ENCODE results near the gene KAT8. TPM values are rescaled to one million over a fixed set of nuclear protein-coding genes. Genes with fewer than 3 reads are reported as not detected.

Gene KAT8
- total and polyA plus RNA-seq, 9 of the 15 experiments (the other 6 are each of a cell fraction or from before 2014, with no cell fraction given): 10.0 to 98.5 (median 76.4) TPM

- Histone ChIP-seq H3K27ac (ENCODE audit: extremely low read depth, low read depth, low read length) (peak overlapping the region; percentile 67), H3K9me1 (ENCODE audit: control insufficient read depth, insufficient read depth, low read length) (no peaks in the 10 kb centered on the region), H2AFZ (ENCODE audit: low read depth, low read length) (peak overlapping the region; percentile 92), H3K4me2 (ENCODE audit: insufficient read depth, low read length) (peak overlapping the region; percentile 72), H3K9me3 (replicated peaks; ENCODE audit: control insufficient read depth, insufficient read depth, low read depth, low read length) (no peaks in the 10 kb centered on the region), H3K79me2 (ENCODE audit: control insufficient read depth, insufficient read depth, low read length) (no peaks in the 10 kb centered on the region), H3K9ac (ENCODE audit: insufficient read depth in 1 of 2, low read depth in 2 of 2, low read length in 2 of 2) (peak overlapping the region; percentile 70 to 92), H4K20me1 (replicated peaks; ENCODE audit: control insufficient read depth, insufficient read depth, low read length) (no peaks in the 10 kb centered on the region; the same call in 1 of the 2 replicates), H3K4me1 (replicated peaks in 1 of 2; ENCODE audit: control insufficient read depth in 2 of 2, insufficient read depth in 2 of 2, low read length in 2 of 2) (peaks cover 14 to 43% of the 10 kb centered on the region in 2 experiments), H3K27me3 (ENCODE audit: control insufficient read depth in 2 of 2, insufficient read depth in 2 of 2, low read length in 2 of 2) (peaks cover 13 to 19% of the 10 kb centered on the region in 2 experiments; a peak in 4 of 5 replicates), H3K36me3 (ENCODE audit: control insufficient read depth, insufficient read depth, low read length) (no peaks in the 10 kb centered on the region), H3K4me3 (peak overlapping the region; percentile 28)
- WGBS (ENCODE audit: insufficient coverage, low coverage, missing lambda C conversion rate): 21% methylated on average over 70 of the region's 89 CpGs
- DNase-seq (ENCODE audit: extremely low read depth in 1 of 4, low spot score in 3 of 4): peak; percentile 99 to 100 (median 100)
- no TSS peak for BruUV-seq (replicated peaks)
- peak; percentile 85 for FAIRE-seq
- intact Hi-C loops (cut with micrococcal nuclease): loop anchor here (1.0 to 10.0 kb wide), 5 partner anchors 26 to 158 kb away; partner anchors contain the start of genes BCKDK, HSD3B7, KAT8 and VKORC1
- in situ Hi-C loops (cut with MboI): no loop called here
- POLR2A ChIA-PET: interaction anchor here (0.6 to 3.4 kb wide), 17 partner anchors 10 to 157 kb away, joined by 3 to 39 read pairs (median 3); partner anchors contain the start of genes FUS, KAT8, VKORC1 and ZNF646
- CTCF ChIA-PET (ENCODE audit: low intra/inter-chr PET ratio): no interaction called here
- peak; percentile 97 for ATAC-seq
- 0 out of 2 replicates have a peak, but pooled peaks have one; percentile 33 for TF ChIP-seq ELF4 (CRISPR knock-in tag; IDR thresholded peaks at IDR 0.05)
- TF ChIP-seq ZBTB2 (IDR thresholded peaks at IDR 0.05): peak; percentile 39; the same call in 1 of the 2 replicates
- TF ChIP-seq TARDBP (IDR thresholded peaks at IDR 0.05): peak; percentile 52; the same call in 1 of the 2 replicates
- peak; percentile 89 to 95 (median 93) for TF ChIP-seq CTCF (IDR thresholded peaks at IDR 0.05 in 2 of 3, conservative IDR thresholded peaks at IDR 0.05 in 1 of 3; ENCODE audit: insufficient read depth in 2 of 3, low read depth in 1 of 3, low read length in 3 of 3)
- peak; percentile 28; the same call in 1 of the 2 replicates for TF ChIP-seq ESRRA (IDR thresholded peaks at IDR 0.05; ENCODE audit: borderline replicate concordance, low read depth)
- 0 out of 2 replicates have a peak, but pooled peaks have one; percentile 66 for TF ChIP-seq ZC3H4 (CRISPR knock-in tag; IDR thresholded peaks at IDR 0.05; ENCODE audit: borderline replicate concordance)
- TF ChIP-seq LCOR (CRISPR knock-in tag; IDR thresholded peaks at IDR 0.05): peak; percentile 68
- TF ChIP-seq SPI1 (IDR thresholded peaks at IDR 0.05; ENCODE audit: borderline replicate concordance, low read depth, low read length): peak; percentile 35; the same call in 1 of the 2 replicates
- peak; percentile 98 for TF ChIP-seq MYC (IDR thresholded peaks at IDR 0.05; ENCODE audit: low read depth, low read length)
- no peak for TF ChIP-seq MYC (CRISPR knock-in tag; IDR thresholded peaks at IDR 0.05; ENCODE audit: borderline replicate concordance, low read depth)
- peak; percentile 88 for TF ChIP-seq CXXC5 (CRISPR knock-in tag; IDR thresholded peaks at IDR 0.05)
- TF ChIP-seq CBX1 (IDR thresholded peaks at IDR 0.05; ENCODE audit: low read depth): peak; percentile 20; the same call in 1 of the 2 replicates
- TF ChIP-seq BHLHE40 (IDR thresholded peaks at IDR 0.05; ENCODE audit: low read length): peak; percentile 85
- peak; percentile 77; the same call in 1 of the 2 replicates for TF ChIP-seq ZBTB7A (IDR thresholded peaks at IDR 0.05; ENCODE audit: borderline replicate concordance, control insufficient read depth, low read depth, low read length)
- TF ChIP-seq MAZ (CRISPR knock-in tag; conservative IDR thresholded peaks at IDR 0.05 in 1 of 2, IDR thresholded peaks at IDR 0.05 in 1 of 2): peak; percentile 85 to 94
- no peak for TF ChIP-seq ZBED1 (IDR thresholded peaks at IDR 0.05)
- TF ChIP-seq GATAD2A (IDR thresholded peaks at IDR 0.05): peak; percentile 72; the same call in 1 of the 2 replicates
- TF ChIP-seq RCOR1 (IDR thresholded peaks at IDR 0.05; ENCODE audit: borderline replicate concordance in 1 of 2, low read depth in 2 of 2, low read length in 2 of 2): peak in 1 of 2 experiments; percentile 52; a peak in 1 of 4 replicates
- TF ChIP-seq CREM (IDR thresholded peaks at IDR 0.05; ENCODE audit: low read depth): peak; percentile 39
Measured at GRCh38 chr16:31142109-31143010, 24.9 kb downstream of the KAT8 start.
